Epithelial cell of prostate (primary cell): ENCODE data around the gene SLX4.
"Not testable (repeated sequence)": the region's sequence is repeated elsewhere in the genome, so short reads cannot be mapped to it uniquely, and the experiment has no call there.

Experiments used
- DNase-seq: peaks from one replicate; pipeline ENCODE4 v3.0.0-alpha.2; 2011; ENCODE audit warnings: low read depth, low spot score
- H3K27ac ChIP-seq: fragments of 450-650 bp; 2 replicates; pipeline ENCODE4 v1.5.1; 2017; ENCODE audit warnings: mild to moderate bottlenecking

SLX4 gene

GRCh38 chr16:3641801-3642396 lies 30.5 kb upstream of the SLX4 start:
- no peak for DNase-seq

GRCh38 chr16:3640632-3641501 lies 29.5 kb upstream of the SLX4 start:
- no peak overlapping the region for H3K27ac ChIP-seq
- DNase-seq: no peak

More at GRCh38 chr16:3641801-3642396, 30.5 kb upstream of the SLX4 start:
- no peak overlapping the region for H3K27ac ChIP-seq

GRCh38 chr16:3640207-3640606 lies 28.8 kb upstream of the SLX4 start:
- no peak for DNase-seq
- H3K27ac ChIP-seq: no peak overlapping the region

GRCh38 chr16:3638916-3639644 lies 27.7 kb upstream of the SLX4 start:
- DNase-seq: no peak
- no peak overlapping the region for H3K27ac ChIP-seq

- H3K27ac ChIP-seq: no peak overlapping the region
- DNase-seq: no peak
These were observed 26.0 kb upstream of the SLX4 start for GRCh38 chr16:3637371-3637923.

- H3K27ac ChIP-seq: no peak overlapping the region
- DNase-seq: no peak
These were observed 14.7 kb upstream of the SLX4 start for GRCh38 chr16:3625911-3626732.

GRCh38 chr16:3625331-3625730 lies 13.9 kb upstream of the SLX4 start:
- H3K27ac ChIP-seq: no peak overlapping the region
- no peak for DNase-seq

GRCh38 chr16:3623642-3624041 lies 12.2 kb upstream of the SLX4 start:
- no peak overlapping the region for H3K27ac ChIP-seq
- DNase-seq: no peak

GRCh38 chr16:3618769-3619141 lies 7.3 kb upstream of the SLX4 start:
- DNase-seq: peak; percentile 46
- peak overlapping the region; percentile 64 for H3K27ac ChIP-seq

GRCh38 chr16:3612510-3613466 lies 1.4 kb upstream of the SLX4 start:
- H3K27ac ChIP-seq: peak overlapping the region; percentile 73
- no peak for DNase-seq

GRCh38 chr16:3610698-3611145 lies 684 bp downstream of the SLX4 start:
- DNase-seq: no peak

GRCh38 chr16:3609895-3610697 lies 1.3 kb downstream of the SLX4 start:
- no peak overlapping the region for H3K27ac ChIP-seq

More at GRCh38 chr16:3610698-3611145, 684 bp downstream of the SLX4 start:
- H3K27ac ChIP-seq: peak overlapping the region; percentile 73

GRCh38 chr16:3608976-3609375 lies 2.4 kb downstream of the SLX4 start:
- H3K27ac ChIP-seq, DNase-seq: not testable (repeated sequence)

More at GRCh38 chr16:3609895-3610697, 1.3 kb downstream of the SLX4 start:
- no peak for DNase-seq

GRCh38 chr16:3608069-3608468 lies 3.3 kb downstream of the SLX4 start:
- DNase-seq: no peak
- H3K27ac ChIP-seq: no peak overlapping the region

GRCh38 chr16:3607634-3608033 lies 3.8 kb downstream of the SLX4 start:
- H3K27ac ChIP-seq: no peak overlapping the region
- DNase-seq: no peak

GRCh38 chr16:3607161-3607560 lies 4.2 kb downstream of the SLX4 start:
- DNase-seq: no peak
- no peak overlapping the region for H3K27ac ChIP-seq

GRCh38 chr16:3606441-3606840 lies 5.0 kb downstream of the SLX4 start:
- H3K27ac ChIP-seq: no peak overlapping the region
- DNase-seq: no peak

- H3K27ac ChIP-seq: no peak overlapping the region
- no peak for DNase-seq
These were observed 9.1 kb downstream of the SLX4 start for GRCh38 chr16:3602320-3602653.
